Testis (tissue), 3 donors: ENCODE data around the gene ZNF587. TPM values are rescaled to one million over a fixed set of nuclear protein-coding genes. Genes with fewer than 3 reads are reported as not detected.
"Not testable (repeated sequence)": the region's sequence is repeated elsewhere in the genome, so short reads cannot be mapped to it uniquely, and the experiment has no call there.

ENCODE experiments used
- DNase-seq: peaks from one replicate; pipeline ENCODE4 v3.0.0-alpha.2; 2019
- H3K27ac ChIP-seq, 2 donors: fragments of 200-600 bp; sonication (generic); one replicate each; pipeline ENCODE4 v1.5.1; 2019
- H3K27me3 ChIP-seq: fragments of 200-600 bp; sonication (generic); one replicate; pipeline ENCODE4 v1.5.1; 2019
- H3K36me3 ChIP-seq: fragments of 200-600 bp; sonication (generic); one replicate; pipeline ENCODE4 v1.5.1; 2017; ENCODE audit warnings: low read depth; ENCODE audit errors: missing control alignments
- H3K4me1 ChIP-seq: fragments of 200-600 bp; sonication (generic); one replicate; pipeline ENCODE4 v1.5.1; 2019
- H3K4me3 ChIP-seq, 2 donors: fragments of 200-600 bp; sonication (generic); one replicate each; pipeline ENCODE4 v1.5.1; 2017 to 2019
- H3K9me3 ChIP-seq: fragments of 200-600 bp; sonication (generic); one replicate; pipeline ENCODE4 v1.5.1; 2017
- POLR2A ChIP-seq: fragments of 450-650 bp; IDR thresholded peaks from one replicate; pipeline ENCODE4 v1.6.1; 2017; ENCODE audit warnings: antibody characterized with exemption, mild to moderate bottlenecking, moderate library complexity
- WGBS, 2 donors: methylation state at CpG; one replicate each; pipeline ENCODE4 v1.1.5; 2018; 5-methylcytosine and 5-hydroxymethylcytosine counted together
- intact Hi-C: fragments of 100-400 bp; cut with DNase I; formaldehyde crosslinking; loops from one replicate; pipeline ENCODE4 v1.15.1; 2023; ENCODE audit warnings: low total_unique reads
- polyA plus RNA-seq: library from polyadenylated mRNA; stranded (reverse); fragments of 350-450 nt; fragmentation: Illumina TruSeq; extraction: RNeasy Lipid Tissue Mini Kit (QIAGEN cat#74804); gene quantifications from one replicate; pipeline ENCODE4 v1.2.3, GENCODE V29; 2014; ENCODE audit warnings: low read depth, low replicate concordance; ENCODE audit not compliant: insufficient read depth
- total RNA-seq, 2 donors: library from RNA; depleted of rRNA; stranded (reverse); fragments of >200 nt; gene quantifications; one replicate each; pipeline ENCODE4 v1.2.3, GENCODE V29; 2016
- TF ChIP-seq, protein P1 (sequence below), 3 experiments: fragments of 450-650 bp in 2 of 3; fragments of 200-600 bp in 1 of 3; sonication (generic) in 1 of 3; IDR thresholded peaks; one replicate each; pipeline ENCODE4 v1.5.1; 2016 to 2019; ENCODE audit warnings: antibody characterized with exemption in 3 of 3, mild to moderate bottlenecking in 2 of 3, moderate library complexity in 1 of 3

ZNF587 gene
- total and polyA plus RNA-seq, 3 donors from 2014 or later, result 21.4 to 31.2 (median 30.8) TPM

- Histone ChIP-seq H3K4me1 (no peaks in the 10 kb centered on the region), H3K27ac (no peak overlapping the region), H3K4me3 (no peak overlapping the region), H3K36me3 (no peaks in the 10 kb centered on the region), H3K27me3 (no peaks in the 10 kb centered on the region), H3K9me3 (no peaks in the 10 kb centered on the region)
- 82 to 83% methylated on average over 6 of the region's 6 CpGs for WGBS, 2 donors
- no peak for DNase-seq
- no peak for TF ChIP-seq POLR2A
- TF ChIP-seq, protein P1, sequence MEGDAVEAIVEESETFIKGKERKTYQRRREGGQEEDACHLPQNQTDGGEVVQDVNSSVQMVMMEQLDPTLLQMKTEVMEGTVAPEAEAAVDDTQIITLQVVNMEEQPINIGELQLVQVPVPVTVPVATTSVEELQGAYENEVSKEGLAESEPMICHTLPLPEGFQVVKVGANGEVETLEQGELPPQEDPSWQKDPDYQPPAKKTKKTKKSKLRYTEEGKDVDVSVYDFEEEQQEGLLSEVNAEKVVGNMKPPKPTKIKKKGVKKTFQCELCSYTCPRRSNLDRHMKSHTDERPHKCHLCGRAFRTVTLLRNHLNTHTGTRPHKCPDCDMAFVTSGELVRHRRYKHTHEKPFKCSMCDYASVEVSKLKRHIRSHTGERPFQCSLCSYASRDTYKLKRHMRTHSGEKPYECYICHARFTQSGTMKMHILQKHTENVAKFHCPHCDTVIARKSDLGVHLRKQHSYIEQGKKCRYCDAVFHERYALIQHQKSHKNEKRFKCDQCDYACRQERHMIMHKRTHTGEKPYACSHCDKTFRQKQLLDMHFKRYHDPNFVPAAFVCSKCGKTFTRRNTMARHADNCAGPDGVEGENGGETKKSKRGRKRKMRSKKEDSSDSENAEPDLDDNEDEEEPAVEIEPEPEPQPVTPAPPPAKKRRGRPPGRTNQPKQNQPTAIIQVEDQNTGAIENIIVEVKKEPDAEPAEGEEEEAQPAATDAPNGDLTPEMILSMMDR (IDR thresholded peaks at IDR 0.05), result no peak
- intact Hi-C loops, result no loop called here
Observed at GRCh38 chr19:57841122-57841763, 8.4 kb upstream of the ZNF587 start.

- H3K27me3 ChIP-seq, H3K4me3 ChIP-seq, H3K9me3 ChIP-seq, H3K36me3 ChIP-seq, H3K27ac ChIP-seq, intact Hi-C loops, DNase-seq, H3K4me1 ChIP-seq: not testable (repeated sequence)
- 75 to 93% methylated on average over 3 of the region's 3 CpGs for WGBS, 2 donors
Observed at GRCh38 chr19:57847164-57847563, 2.5 kb upstream of the ZNF587 start.

DNA sequence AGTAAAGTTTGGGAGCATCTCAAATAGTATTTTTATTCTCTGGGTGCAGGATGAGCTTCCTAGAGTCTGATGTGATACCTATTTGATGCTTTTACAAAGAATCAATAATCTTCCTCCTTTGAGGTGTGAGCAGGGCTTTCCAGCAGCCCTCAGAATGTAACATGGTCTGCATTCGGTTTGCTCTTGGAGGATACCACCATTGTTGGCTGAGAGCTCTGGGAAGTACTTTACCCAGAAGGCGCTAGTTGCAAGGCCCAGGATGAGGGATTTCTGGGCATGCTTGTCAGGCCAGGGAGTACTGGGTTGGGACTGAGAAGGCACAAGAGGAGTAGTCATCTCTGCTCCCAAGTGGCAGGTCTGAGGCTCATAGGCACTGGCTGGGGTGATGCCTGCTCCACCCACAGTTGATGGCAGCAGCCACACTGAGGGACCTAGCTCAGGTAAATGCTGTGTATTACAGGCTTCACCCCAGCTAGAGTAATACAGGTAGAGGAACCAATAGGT is 445 bp upstream of the ZNF587 start:
- WGBS, 2 donors, result 62 to 94% methylated on average over 2 of the region's 2 CpGs
- H3K9me3 ChIP-seq, H3K27me3 ChIP-seq, H3K27ac ChIP-seq, H3K4me1 ChIP-seq, DNase-seq, H3K36me3 ChIP-seq, intact Hi-C loops: not testable (repeated sequence)
- peak overlapping the region in 1 of 2 donors; percentile 70 for H3K4me3 ChIP-seq

DNA sequence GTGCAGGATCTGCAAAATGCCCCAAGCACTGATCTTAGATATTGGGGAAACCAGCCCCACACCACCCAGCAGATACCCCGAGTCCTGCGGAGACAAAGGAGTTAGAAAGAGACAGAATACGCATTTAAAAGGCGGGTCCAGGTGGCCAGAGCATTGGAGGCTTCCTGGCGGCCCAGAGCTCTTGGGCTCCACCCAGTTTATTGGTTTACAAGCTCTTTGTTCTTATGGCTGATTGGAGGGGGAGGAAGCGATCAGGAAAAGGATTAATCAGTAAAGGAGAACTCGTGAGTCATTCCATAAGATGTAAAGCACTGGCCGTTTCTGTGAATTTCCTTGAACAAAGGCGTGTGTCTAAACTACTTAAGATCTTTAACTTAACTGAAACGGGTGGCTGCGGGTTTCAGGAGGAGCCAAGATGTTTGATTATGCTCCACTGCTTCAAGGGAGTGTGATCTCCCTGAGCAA is 926 bp downstream of the ZNF587 start:
- H3K9me3 ChIP-seq, result no peaks in the 10 kb centered on the region
- H3K36me3 ChIP-seq, result no peaks in the 10 kb centered on the region
- DNase-seq, result no peak
- no peak for TF ChIP-seq POLR2A
- TF ChIP-seq, protein P1 (IDR thresholded peaks at IDR 0.05), result no peak
- H3K27ac ChIP-seq, result no peak overlapping the region
- peak overlapping the region; percentile 69 to 70 for H3K4me3 ChIP-seq
- 13 to 21% methylated on average over 10 to 11 of the region's 11 CpGs for WGBS, 2 donors
- peaks cover 9% of the 10 kb centered on the region for H3K4me1 ChIP-seq
- H3K27me3 ChIP-seq, result no peaks in the 10 kb centered on the region
- intact Hi-C loops, result no loop called here

GRCh38 chr19:57851812-57852603 is 2.3 kb downstream of the ZNF587 start:
- H3K27me3 ChIP-seq, DNase-seq, H3K9me3 ChIP-seq, H3K4me3 ChIP-seq, intact Hi-C loops, H3K4me1 ChIP-seq, H3K27ac ChIP-seq, H3K36me3 ChIP-seq: not testable (repeated sequence)
- 86 to 95% methylated on average over 5 of the region's 6 CpGs for WGBS, 2 donors

GRCh38 chr19:57854117-57854516 is 4.5 kb downstream of the ZNF587 start:
- H3K36me3 ChIP-seq, H3K27me3 ChIP-seq, H3K27ac ChIP-seq, H3K4me3 ChIP-seq, DNase-seq, H3K9me3 ChIP-seq, intact Hi-C loops, H3K4me1 ChIP-seq: not testable (repeated sequence)
- WGBS, 2 donors, result 81 to 88% methylated on average over 2 of the region's 2 CpGs

DNA sequence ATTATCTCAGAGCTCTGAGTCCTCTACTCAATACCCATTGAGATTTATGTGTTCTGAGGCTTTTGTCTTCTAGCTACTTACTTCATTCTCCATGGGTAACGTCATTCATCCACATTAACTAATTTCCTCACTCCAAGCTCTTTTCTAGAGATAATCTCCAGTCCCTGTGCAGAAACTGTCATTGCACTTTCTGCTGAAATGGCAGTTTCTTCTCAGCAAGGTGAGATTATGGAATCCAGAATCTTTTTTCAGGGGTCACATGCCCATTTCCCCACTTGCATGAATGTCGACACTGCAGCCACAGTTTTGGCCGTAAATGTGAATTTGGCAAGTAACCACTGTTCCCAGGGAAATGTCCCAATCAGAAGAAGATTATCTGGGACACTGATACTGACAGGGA is 12.7 kb downstream of the ZNF587 start:
- H3K27ac ChIP-seq, DNase-seq, intact Hi-C loops, H3K4me3 ChIP-seq, H3K4me1 ChIP-seq, H3K9me3 ChIP-seq, H3K27me3 ChIP-seq, H3K36me3 ChIP-seq: not testable (repeated sequence)
- WGBS, 2 donors, result 86 to 92% methylated on average over 3 of the region's 3 CpGs
